ENCODE data around the gene GPC6.
"Not testable (repeated sequence)": the region's sequence is repeated elsewhere in the genome, so short reads cannot be mapped to it uniquely, and the experiment has no call there.

Gene GPC6

DNA sequence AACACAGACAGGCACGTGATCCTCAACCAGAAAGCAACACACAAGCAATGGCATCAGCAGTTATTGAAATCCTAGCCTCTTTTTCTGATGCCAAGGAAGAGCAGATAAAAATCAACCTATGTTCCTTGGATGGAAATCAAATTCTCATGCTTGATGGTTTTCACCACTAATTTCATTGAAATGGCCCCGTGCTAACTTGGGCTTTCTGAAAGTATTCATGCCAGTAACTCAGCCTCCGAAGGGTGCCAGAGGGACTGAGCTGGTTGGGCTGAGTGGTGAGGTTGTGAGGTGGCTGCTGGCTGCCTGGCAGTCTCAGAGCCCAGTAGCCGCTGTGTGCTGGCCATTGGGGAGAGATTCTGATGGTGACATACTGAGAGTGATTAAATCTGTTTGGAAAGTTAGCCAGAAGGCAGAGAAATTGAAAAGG is 943.6 kb downstream of the GPC6 start:
- no peak for DNase-seq (ENCODE audit: low read depth)

DNA sequence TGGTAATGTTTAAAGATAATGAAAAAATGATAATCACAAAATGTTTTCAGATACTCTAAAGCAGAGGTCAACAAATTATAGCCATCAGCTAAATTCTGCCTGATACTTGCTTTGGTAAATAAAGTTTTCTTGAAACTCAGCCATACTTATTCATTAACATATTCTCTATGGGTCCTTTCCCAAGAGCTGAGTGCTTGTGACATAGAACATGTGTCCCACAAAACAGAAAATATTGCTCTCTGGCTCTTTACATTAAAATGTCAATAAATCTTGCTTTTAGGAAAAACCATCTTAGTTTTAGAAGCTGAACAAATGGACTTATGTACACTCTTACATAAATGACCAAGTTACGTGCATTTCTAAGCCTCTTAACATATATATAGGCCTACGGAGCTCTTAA is 945.8 kb downstream of the GPC6 start:
- no peak for DNase-seq (ENCODE audit: low read depth)

DNA sequence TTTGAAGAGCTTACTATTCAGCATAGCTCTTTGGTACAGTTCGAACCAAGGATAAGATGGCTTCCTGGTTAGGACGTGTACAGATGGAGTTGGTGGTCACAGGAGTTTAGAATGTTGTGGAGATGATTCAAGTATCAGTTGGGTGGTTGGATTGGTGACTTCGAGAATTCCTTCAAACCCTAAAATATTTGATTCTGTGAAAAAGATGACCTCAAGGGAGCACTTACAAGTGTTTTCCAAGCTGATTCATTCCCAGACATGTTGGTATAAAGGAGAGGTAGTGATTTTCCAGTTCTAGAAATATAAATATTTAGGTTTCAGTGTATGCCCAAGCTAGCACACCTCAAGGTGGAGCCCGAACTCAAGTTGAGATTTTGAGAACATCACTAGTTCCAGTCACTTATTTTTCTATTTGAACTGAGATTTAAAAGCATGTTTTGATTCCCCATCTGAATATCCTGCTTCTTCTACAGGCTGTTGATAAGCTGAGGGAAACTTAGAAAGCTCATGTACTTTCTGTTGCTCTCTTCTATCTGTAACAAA is 946.8 kb downstream of the GPC6 start:
- peak; percentile 65 for DNase-seq (ENCODE audit: low read depth)

DNA sequence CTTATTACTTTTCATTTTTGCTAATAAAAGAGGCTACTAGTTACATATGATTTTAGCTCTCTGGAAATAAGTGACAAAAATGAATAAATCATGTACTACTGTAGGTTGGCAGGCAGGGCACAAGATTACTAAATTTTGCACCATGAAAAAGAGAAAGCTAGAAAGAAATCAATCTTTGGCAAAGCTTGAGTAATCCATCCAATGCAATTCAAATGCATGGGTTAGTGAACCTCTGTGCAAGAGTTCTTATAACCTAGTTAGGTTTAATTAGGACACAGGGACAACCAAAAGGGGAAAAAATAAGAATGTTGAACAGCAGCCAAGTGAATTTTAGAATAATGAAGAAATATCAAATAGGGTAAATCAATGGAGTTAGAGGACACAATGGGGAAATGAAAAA is 947.4 kb downstream of the GPC6 start:
- no peak for DNase-seq (ENCODE audit: low read depth)

DNA sequence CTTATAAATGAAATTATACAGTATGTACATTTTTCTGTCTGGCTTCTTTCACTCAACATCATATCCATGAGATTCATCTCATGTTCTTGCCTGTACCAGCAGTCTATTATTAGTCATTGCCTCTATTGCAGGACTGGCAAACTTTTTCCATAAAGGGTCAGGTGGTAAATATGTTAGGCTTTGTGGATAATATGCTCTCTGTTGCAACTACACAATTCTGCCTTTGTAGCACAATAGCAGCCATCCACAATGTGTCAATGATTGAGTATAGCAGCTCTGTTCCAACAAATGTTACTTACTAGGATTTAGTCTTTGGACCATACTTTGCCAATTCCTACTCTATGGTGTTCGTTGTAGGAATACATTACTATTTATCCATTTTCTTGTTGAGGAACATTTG is 948.5 kb downstream of the GPC6 start:
- no peak for DNase-seq (ENCODE audit: low read depth)

DNA sequence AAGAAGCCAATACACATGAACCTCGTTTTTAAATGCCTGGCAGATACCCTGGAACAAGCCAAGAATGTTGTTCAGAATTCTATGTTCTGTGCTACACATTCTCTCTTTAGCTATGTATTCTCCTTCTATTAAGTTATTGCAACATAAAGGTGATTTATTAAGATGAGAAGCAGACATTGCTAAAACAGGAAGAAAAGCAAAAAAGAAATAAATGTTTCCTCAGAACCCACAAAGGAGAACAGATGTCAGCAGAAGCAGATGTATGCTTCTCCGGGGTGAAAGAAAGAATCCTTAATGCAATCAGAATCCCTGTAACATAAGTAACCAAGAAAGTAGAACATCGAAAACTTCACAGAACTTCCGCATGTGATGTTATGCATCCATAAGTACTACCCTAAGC is 950.0 kb downstream of the GPC6 start:
- DNase-seq (ENCODE audit: low read depth), result no peak

DNA sequence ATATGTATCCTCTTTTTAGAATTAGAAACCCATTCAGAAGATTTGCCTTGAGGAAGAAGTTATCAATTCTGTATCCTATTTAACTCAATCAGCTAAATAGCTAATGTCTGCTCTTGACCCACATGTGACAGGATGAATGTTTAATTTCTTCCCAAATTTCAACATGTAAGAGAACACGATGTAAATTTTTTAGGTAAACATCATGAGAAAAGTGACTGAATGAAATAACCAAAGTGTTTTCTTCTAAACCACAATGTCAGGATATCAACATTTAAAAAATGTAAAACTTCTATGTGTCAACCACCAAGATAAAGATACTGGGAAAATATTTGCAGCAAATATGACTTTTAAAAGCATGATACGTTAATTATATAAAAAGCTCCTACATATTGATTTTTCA is 950.4 kb downstream of the GPC6 start:
- no peak for DNase-seq (ENCODE audit: low read depth)

DNA sequence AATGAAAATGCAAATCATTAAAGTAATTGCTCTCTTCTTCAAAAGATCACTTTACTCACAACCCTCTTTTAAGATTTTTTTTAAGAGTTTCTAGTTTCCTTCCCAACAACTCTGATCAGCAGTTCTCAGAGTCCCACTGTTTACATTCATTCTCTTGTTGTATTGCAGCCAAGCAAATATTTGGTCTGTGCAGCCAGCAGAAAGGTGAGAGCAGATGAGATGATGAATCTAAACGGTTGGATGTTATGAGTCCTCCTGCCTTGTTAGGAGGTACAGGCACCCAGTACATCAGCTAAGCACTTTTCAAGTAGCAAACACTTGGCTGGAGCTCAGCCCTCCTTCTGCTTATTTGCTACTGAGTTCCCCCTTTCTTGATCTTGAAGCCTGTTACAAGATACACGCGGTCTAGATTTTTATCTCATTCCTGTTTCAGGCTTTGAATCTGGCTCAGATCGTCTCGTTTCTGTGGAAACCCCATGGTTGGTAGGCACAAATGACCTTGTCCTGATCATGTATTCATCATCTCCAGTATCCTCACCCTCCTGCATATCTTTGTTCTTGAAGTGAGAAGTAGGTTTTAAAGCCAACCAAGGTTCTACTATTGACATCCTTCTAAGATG is 952.1 kb downstream of the GPC6 start:
- no peak for DNase-seq (ENCODE audit: low read depth)

DNA sequence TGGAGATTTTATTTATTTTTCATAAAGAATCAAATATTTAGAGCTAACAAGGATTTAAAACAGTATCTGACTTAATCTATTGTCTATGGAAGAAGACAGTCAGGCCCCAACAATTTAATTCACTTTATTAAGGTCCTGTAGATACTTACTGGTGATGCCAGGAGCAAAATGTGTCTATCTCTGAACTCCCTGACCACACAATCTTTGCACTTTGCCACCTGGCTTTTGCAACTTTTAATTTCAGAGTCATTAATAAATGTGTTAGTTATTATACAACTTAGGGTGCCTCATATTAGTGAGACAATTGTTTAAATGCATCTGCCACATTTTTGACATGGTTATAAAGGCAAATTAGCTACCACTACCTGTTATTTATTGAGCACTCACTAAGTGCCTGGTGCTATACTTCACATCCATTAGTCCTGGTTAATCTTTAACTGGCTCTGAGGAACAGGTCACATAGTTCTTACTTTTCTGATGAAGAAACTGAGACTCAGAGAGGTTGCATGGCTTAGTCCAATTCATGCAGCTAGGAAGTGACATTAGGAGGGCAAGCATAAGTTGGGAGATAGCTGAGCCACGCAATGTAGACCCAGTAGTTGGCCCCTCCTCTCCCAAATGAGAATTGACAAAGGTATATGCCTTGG is 955.0 kb downstream of the GPC6 start:
- no peak for DNase-seq (ENCODE audit: low read depth)

DNA sequence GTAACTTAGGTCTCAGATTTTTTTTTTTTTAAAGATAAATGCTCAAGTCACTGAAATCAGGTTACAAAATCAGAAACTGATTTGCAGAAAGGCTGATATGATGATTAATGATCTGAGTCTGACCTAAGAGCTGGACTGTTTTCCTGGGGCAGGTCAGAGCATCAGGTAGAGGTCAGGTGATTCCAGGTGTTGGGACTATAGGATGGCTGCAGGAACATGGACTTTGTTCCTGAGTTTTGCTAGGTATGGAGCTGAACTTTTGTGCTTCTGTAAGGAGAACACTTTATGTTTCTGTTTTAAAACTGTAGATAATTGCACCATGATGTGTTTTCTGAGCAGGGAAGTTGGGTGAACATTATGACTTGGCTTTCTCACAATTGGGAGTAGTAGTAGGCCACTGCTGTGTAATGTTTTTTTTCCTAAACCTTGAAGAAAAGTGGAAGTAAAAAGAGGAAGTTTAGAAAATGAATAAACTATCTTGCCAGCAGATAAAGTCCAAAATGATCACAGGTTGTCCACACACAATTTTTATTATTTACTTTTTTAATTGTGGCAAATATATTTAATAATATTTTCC is 955.7 kb downstream of the GPC6 start:
- no peak for DNase-seq (ENCODE audit: low read depth)

DNA sequence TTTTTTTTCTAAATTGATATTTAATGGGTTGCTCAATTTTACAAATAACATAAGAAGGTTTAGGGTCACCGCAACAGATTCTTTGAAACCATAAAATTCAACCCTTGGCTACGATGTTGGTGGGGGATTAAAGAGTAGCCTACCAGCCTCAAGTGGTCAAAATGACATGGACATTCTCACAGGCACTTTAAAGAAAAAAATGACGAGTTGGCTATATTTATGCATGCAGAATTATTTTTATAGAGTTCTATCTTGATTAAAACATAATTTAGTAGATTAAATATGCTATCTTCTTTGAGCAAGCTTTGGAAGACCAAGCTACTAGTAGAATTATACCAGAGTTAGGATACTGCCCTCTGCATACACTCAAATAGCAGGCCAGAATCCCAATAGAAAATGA is 959.9 kb downstream of the GPC6 start:
- DNase-seq (ENCODE audit: low read depth), result no peak

DNA sequence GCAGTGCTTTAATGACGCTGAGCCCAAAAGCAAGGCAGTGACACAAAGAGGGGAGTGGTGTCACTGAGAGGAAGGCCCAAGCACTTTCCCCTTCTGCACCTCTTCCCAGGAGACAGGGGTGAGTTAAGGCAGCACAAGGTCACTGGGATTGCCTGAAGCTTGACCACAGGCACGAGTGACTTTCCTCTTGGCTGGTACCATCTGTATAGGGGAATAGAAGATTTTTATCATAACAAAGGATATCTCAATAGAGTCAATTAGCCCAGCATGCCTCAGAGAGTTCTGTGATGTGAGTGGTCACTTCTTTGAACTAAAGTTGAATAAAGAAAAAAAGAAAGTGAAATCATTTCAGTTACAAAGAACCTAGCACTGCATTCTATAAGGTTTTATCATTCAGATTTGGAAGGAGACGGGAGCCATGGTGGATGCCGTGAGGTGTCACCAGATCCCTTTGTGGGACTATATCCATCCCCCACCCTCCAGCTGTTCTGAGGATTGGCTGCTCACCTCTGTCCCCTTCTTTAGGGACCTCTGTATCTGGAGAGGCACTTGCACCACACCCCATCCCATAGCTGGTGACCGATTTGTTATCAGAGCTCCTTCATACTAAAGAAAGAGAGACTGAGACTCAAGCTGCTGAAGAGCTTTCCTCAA is 961.7 kb downstream of the GPC6 start:
- DNase-seq (ENCODE audit: low read depth), result no peak

DNA sequence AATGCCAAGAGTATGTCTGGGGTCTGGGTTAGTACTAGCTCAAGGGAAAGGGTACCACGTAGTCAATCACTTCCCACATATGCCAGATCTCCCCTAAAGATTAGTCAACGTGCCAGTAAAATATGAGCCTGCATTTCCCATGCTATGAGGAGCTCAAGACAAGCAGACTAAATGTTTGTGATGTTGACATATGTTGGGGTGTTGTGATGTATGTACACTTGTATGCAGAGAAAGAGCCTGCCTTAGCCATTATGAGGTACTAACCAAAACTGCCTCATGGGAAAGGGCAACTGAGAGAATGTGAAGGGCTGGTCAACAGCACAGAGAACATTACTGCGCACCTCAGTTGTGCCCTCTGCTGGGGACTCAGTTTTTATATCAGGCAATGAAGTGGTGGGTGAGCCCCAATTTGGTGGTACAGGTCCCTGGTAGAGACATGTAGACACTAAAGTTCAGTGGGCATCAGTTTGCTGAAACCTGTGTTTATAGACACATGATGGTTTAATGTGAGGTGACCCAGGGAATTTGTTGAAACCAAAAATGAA is 965.9 kb downstream of the GPC6 start:
- no peak for DNase-seq (ENCODE audit: low read depth)

DNA sequence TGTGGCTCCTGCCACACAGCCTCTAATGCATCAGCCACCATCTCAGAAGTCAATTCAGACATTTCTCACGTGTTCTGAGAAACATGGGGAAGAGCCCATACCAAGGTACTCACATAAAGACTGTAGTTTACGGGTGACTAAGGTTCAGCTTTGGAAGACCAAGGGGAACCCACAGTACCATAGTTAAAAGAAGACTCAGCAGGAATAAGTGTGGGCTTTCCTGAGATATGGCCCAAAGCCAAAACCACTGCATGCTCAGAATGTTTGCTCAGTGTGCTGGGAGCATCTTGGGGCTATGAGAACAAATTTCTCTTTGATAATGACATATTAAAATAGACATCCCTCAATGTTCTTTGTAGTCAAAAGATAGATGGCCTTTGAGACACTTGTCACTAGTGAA is 969.1 kb downstream of the GPC6 start:
- DNase-seq (ENCODE audit: low read depth), result peak; percentile 98

DNA sequence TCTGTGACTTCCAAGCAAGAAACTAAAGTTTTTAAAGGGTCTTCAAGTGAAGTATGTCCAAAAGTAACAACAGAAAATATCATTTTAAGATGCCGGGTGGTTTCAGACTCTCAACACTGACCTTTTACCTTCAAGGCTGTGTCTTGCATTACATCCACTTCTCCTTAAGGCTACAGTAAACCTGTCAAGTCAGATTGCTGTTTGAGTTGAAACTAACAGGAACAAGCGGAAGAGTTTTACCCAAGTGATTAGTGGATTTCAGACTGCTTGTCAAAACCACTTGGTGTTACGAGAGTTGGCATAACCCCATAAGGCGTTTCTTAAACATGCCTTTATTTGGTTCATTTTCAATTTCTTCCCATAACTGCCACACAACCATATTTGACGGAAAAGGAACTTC is 969.8 kb downstream of the GPC6 start:
- DNase-seq (ENCODE audit: low read depth), result no peak

DNA sequence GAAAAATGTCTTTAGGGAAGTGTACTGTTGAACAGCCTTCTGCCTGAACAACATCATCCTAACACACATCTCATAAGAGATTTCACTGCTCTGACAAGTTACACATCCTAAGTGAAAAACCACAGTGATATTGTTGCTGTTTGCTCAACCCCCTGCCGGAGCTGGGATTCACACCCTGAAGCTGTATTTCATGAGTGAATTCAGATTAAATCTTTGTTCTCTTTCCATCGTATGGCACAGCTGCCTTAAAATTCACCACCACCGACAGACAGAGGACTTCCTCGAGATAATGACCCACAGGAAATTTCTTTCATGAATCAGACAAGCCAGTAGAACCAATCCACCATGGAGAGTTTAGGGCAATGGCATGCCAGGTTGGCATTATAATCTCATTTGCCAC is 972.1 kb downstream of the GPC6 start:
- DNase-seq (ENCODE audit: low read depth), result no peak

DNA sequence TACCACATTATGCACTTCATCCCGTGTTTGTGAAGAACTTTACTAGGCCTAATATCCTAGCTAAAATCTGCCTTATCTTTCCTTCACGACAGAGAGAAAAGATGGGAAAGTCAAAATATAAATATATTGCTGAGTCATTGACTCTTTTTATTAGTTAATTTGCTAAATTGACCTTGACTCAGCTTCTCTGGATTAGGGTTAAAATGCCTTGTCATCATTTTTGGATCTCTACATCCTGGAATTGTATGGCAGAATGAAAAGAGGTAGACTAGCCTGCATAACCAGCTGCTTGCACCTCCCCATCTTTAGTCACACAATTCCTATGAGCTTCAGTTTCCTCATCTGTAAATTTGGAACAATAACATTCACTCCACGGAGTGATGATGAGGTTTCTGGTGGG is 972.5 kb downstream of the GPC6 start:
- no peak for DNase-seq (ENCODE audit: low read depth)

DNA sequence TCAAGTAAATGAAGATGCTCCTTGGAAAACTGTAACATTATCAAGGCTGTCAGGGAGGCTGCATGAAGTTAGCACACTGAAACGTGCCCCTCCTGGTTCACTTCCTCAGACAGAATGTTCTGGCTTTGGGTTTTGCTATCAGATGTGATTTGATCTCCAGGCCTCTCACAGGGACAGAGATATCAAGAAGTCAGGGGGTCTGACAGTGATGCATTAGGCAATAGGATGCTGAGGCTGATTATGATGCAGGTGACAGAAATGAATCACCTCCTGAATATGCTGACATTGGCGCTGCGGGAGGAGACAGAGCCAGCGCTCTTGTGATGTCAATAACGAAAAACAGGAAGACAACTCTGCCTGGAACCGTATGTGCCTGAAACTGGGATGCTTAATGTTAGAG is 974.4 kb downstream of the GPC6 start:
- DNase-seq (ENCODE audit: low read depth), result no peak

DNA sequence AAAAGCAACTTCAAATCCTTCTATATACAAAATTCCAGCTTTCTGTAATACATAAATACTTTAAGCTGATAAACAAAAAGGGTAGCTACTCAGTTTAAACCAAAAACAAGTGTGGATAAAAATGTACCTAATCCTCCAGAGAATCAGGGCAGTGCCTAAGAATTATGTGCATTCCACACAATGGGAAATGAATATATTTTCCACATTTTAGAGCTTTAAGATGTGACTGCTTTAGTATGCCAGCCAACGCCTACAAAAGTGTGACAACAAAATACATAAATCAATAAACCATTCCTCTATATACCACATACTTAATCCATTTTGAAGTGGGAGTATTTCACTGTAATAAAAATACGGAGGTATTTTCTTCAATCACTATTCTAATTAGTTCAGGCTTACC is 977.6 kb downstream of the GPC6 start:
- DNase-seq (ENCODE audit: low read depth), result no peak

DNA sequence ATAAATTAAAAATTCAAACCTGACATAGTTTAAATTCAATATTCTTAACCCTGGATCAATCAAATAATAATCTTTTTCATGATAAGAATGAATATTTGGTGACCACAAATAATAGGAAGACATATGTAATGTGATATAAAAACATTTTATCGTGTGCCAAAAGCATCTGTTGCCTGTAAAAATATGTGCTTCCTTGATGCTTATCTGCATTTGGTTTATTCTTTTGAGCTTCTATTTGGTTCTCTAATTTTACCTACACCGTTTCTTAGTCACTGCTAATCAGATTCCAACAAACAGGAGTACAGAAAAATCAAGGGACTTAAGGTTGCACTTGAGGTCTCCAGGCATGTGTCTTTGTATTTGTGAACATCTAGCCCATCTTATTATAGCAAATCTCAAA is 978.3 kb downstream of the GPC6 start:
- DNase-seq (ENCODE audit: low read depth), result no peak

DNA sequence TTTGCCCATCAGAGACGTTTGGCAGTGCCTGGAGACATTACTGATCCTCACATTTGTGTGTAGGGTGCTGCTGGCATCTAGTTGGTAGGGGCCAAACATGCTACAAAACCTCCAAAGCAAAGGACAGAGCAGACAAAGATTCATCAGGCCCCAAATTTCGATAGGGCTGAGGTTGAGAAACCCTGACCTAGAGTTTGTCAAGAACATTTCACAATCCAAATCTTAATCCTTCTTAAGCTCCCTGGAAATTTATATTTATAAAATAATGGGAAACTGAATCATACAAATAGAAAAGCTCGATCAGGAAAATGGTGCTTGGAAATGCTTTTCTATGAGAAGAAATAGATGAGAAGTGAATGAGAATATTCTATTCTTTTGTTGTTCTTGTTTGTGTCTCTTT is 979.3 kb downstream of the GPC6 start:
- DNase-seq (ENCODE audit: low read depth), result no peak

DNA sequence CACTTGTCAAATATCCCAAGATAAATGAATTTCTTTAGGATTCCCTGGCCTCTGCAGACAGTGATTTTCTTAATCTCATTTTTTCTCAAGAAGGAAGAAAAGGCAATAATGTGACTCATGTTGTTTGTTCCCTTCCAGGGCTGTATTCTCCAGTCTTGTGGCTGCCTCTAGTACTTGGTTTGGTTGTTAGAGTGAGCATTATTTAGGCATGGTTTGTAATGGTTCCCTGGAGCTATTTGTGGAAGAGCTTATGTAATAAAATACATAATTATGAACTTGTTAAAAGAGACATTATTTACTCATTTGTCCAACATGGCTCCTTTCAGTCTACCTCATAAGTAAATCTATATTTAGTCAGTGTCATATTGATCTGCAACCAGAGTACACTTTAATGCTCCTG is 982.5 kb downstream of the GPC6 start:
- no peak for DNase-seq (ENCODE audit: low read depth)

DNA sequence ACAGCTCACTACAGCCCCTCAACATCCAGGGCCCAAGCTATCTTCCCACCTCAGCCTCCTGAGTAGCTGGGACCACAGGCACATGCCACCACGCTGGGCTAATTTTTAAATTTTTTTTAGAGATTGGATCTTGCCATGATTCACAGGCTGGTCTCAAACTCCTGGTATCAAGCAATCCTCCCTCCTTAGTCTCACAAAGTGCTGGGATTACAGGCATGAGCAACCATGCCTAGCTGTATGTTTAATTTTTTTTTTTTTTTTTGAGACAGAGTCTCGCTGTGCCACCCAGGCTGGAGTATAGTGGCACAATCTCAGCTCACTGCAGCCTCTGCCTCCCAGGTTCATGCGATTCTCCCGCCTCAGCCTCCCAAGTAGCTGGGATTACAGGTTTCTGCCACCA is 983.3 kb downstream of the GPC6 start:
- not testable (repeated sequence) for DNase-seq (ENCODE audit: low read depth)
